Right lobe of liver (tissue), 6 donors: Measurements from ENCODE around the gene YTHDC1. TPM values are rescaled to one million over a fixed set of nuclear protein-coding genes. Genes with fewer than 3 reads are reported as not detected.

Source experiments
- ATAC-seq, 4 donors: fragments of 200-7000 bp; cut with Tn5 transposase; one replicate each; pipeline ENCODE4 v1.9.1; 2020; ENCODE audit warnings: mild to moderate bottlenecking in 4 of 4, moderate library complexity in 4 of 4
- DNase-seq, 3 donors: peaks; one replicate each; pipeline ENCODE4 v3.0.0-alpha.2; 2020
- H3K27ac ChIP-seq, 3 donors: fragments of 200-600 bp; one replicate each; pipeline ENCODE4 v1.8.0; 2022
- H3K27me3 ChIP-seq, 2 donors: fragments of 200-600 bp; one replicate each; pipeline ENCODE4 v1.8.0; 2022
- H3K36me3 ChIP-seq, 4 donors: fragments of 200-600 bp; sonication (generic) in 1 of 4; one replicate each; pipeline versions ENCODE4 v1.5.1 to v1.8.0; 2017 to 2022; ENCODE audit warnings: control low read depth in 1 of 4
- H3K4me1 ChIP-seq, 4 donors: fragments of 200-600 bp; sonication (generic) in 1 of 4; one replicate each; pipeline versions ENCODE4 v1.5.1 to v1.8.0; 2017 to 2022; ENCODE audit warnings: control low read depth in 1 of 4
- H3K4me3 ChIP-seq, 3 donors: fragments of 200-600 bp; one replicate each; pipeline ENCODE4 v1.8.0; 2022
- H3K9me3 ChIP-seq, 4 donors: fragments of 200-600 bp; sonication (generic) in 1 of 4; one replicate each; pipeline versions ENCODE4 v1.5.1 to v1.8.0; 2017 to 2022; ENCODE audit warnings: control low read depth in 1 of 4
- POLR2A ChIP-seq: fragments of 450-650 bp; IDR thresholded peaks from one replicate; pipeline ENCODE4 v1.6.1; 2017; ENCODE audit warnings: antibody characterized with exemption, mild to moderate bottlenecking
- WGBS: methylation state at CpG from one replicate; pipeline ENCODE4 v1.1.6; 2018; ENCODE audit warnings: low coverage, low lambda C conversion rate; ENCODE audit not compliant: insufficient coverage; ENCODE audit errors: missing lambda C conversion rate; 5-methylcytosine and 5-hydroxymethylcytosine counted together
- intact Hi-C, 2 donors: fragments of 100-400 bp; cut with DNase I; formaldehyde crosslinking; loops; one replicate each; pipeline versions ENCODE4 v1.11.2 to v1.14.1; 2022
- total RNA-seq, 6 experiments: library from RNA; depleted of rRNA in 2 of 6; stranded (reverse); fragments of >200 nt in 2 of 6; fragmentation: NEBNext Ultra II Directional in 3 of 6; extraction: Animal tissue kit (Norgen Biotek cat#: 25700) in 3 of 6; gene quantifications; one replicate each; pipeline versions ENCODE4 v1.1.0 to v1.2.4, GENCODE V29; 2016 to 2023
- TF ChIP-seq, protein P1 (sequence below), 4 donors: fragments of 200-600 bp in 3 of 4; fragments of 450-650 bp in 1 of 4; IDR thresholded peaks; one replicate each; pipeline versions ENCODE4 v1.5.1 to v1.8.0; 2016 to 2022; ENCODE audit warnings: antibody characterized with exemption in 4 of 4, mild to moderate bottlenecking in 2 of 4
- donor health status: DM: no; HTN: yes; CAD: no.
- donor health status: DM: no; HTN: no; CAD: no.
- donor health status: DM: no; HTN: no; CAD: no.
- donor health status: DM: no; HTN: yes; CAD: no.
- donor health status: DM: no; HTN: yes; CAD: no.

Gene YTHDC1
- total RNA-seq, 6 experiments from 2014 or later: 15.5 to 32.9 (median 26.0) TPM

GRCh38 chr4:68369142-68369805 is 19.4 kb upstream of the YTHDC1 start:
- intact Hi-C loops: loop anchor here in 1 of 2 donors (5.0 kb wide), 1 partner anchor 97 kb away; no protein-coding TSS in a partner anchor
- ATAC-seq: no peak

GRCh38 chr4:68368691-68369131 is 18.8 kb upstream of the YTHDC1 start:
- ATAC-seq: no peak
- no peak for DNase-seq
- 31% methylated on average over 5 of the region's 5 CpGs for WGBS
- TF ChIP-seq, protein P1, sequence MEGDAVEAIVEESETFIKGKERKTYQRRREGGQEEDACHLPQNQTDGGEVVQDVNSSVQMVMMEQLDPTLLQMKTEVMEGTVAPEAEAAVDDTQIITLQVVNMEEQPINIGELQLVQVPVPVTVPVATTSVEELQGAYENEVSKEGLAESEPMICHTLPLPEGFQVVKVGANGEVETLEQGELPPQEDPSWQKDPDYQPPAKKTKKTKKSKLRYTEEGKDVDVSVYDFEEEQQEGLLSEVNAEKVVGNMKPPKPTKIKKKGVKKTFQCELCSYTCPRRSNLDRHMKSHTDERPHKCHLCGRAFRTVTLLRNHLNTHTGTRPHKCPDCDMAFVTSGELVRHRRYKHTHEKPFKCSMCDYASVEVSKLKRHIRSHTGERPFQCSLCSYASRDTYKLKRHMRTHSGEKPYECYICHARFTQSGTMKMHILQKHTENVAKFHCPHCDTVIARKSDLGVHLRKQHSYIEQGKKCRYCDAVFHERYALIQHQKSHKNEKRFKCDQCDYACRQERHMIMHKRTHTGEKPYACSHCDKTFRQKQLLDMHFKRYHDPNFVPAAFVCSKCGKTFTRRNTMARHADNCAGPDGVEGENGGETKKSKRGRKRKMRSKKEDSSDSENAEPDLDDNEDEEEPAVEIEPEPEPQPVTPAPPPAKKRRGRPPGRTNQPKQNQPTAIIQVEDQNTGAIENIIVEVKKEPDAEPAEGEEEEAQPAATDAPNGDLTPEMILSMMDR (IDR thresholded peaks at IDR 0.05): no peak
- no peak for TF ChIP-seq POLR2A
- H3K9me3 ChIP-seq: no peaks in the 10 kb centered on the region
- H3K27me3 ChIP-seq: no peaks in the 10 kb centered on the region
- H3K27ac ChIP-seq: no peak overlapping the region
- no peaks in the 10 kb centered on the region for H3K36me3 ChIP-seq
- intact Hi-C loops: loop anchor here in 1 of 2 donors (5.0 kb wide), 1 partner anchor 96 kb away; no protein-coding TSS in a partner anchor
- no peaks in the 10 kb centered on the region for H3K4me1 ChIP-seq
- H3K4me3 ChIP-seq: no peak overlapping the region

More at GRCh38 chr4:68369142-68369805, 19.4 kb upstream of the YTHDC1 start:
- Histone ChIP-seq H3K27me3 (no peaks in the 10 kb centered on the region), H3K36me3 (no peaks in the 10 kb centered on the region), H3K27ac (no peak overlapping the region), H3K4me1 (no peaks in the 10 kb centered on the region), H3K4me3 (no peak overlapping the region), H3K9me3 (no peaks in the 10 kb centered on the region)
- no peak for DNase-seq
- 65% methylated on average over 6 of the region's 6 CpGs for WGBS
- TF ChIP-seq POLR2A: no peak
- TF ChIP-seq, protein P1 (IDR thresholded peaks at IDR 0.05): no peak

GRCh38 chr4:68367835-68368234 is 17.9 kb upstream of the YTHDC1 start:
- ATAC-seq: no peak
- H3K27me3 ChIP-seq: no peaks in the 10 kb centered on the region
- H3K27ac ChIP-seq: no peak overlapping the region
- intact Hi-C loops: loop anchor here in 1 of 2 donors (5.0 kb wide), 1 partner anchor 96 kb away; no protein-coding TSS in a partner anchor
- no peaks in the 10 kb centered on the region for H3K9me3 ChIP-seq
- no peak for DNase-seq
- H3K36me3 ChIP-seq: no peaks in the 10 kb centered on the region
- TF ChIP-seq POLR2A: no peak
- no peaks in the 10 kb centered on the region for H3K4me1 ChIP-seq
- 58% methylated on average over 2 of the region's 3 CpGs for WGBS
- no peak overlapping the region for H3K4me3 ChIP-seq

- no peak for TF ChIP-seq POLR2A
- TF ChIP-seq, protein P1 (IDR thresholded peaks at IDR 0.05): no peak
These were observed 16.7 kb upstream of the YTHDC1 start for GRCh38 chr4:68366600-68366999.

GRCh38 chr4:68365068-68365467 is 15.2 kb upstream of the YTHDC1 start:
- Histone ChIP-seq H3K36me3 (no peaks in the 10 kb centered on the region), H3K4me1 (no peaks in the 10 kb centered on the region), H3K27ac (no peak overlapping the region), H3K4me3 (no peak overlapping the region), H3K9me3 (no peaks in the 10 kb centered on the region), H3K27me3 (no peaks in the 10 kb centered on the region)
- intact Hi-C loops: loop anchor here in 1 of 2 donors (5.0 kb wide), 1 partner anchor 93 kb away; no protein-coding TSS in a partner anchor
- ATAC-seq: no peak
- TF ChIP-seq, protein P1 (IDR thresholded peaks at IDR 0.05): no peak
- 20% methylated on average over 1 of the region's 1 CpG for WGBS
- DNase-seq: no peak

More at GRCh38 chr4:68366600-68366999, 16.7 kb upstream of the YTHDC1 start:
- no peaks in the 10 kb centered on the region for H3K4me1 ChIP-seq
- no peaks in the 10 kb centered on the region for H3K27me3 ChIP-seq
- no peaks in the 10 kb centered on the region for H3K9me3 ChIP-seq
- intact Hi-C loops: loop anchor here in 1 of 2 donors (5.0 kb wide), 1 partner anchor 94 kb away; no protein-coding TSS in a partner anchor
- no peak for ATAC-seq
- H3K36me3 ChIP-seq: no peaks in the 10 kb centered on the region
- WGBS: 79% methylated on average over 4 of the region's 4 CpGs
- DNase-seq: no peak
- H3K27ac ChIP-seq: no peak overlapping the region
- no peak overlapping the region for H3K4me3 ChIP-seq
